HCT116 (cell line): ENCODE data around the gene N4BP3. TPM values are rescaled to one million over a fixed set of nuclear protein-coding genes. Genes with fewer than 3 reads are reported as not detected.

ENCODE experiments used
- ATAC-seq: fragments of 200-7000 bp; cut with Tn5 transposase; 2 replicates; pipeline ENCODE4 v1.9.1; 2020; ENCODE audit warnings: mild to moderate bottlenecking, moderate library complexity
- BruUV-seq: library from RNA; stranded (reverse); fragments of 400-500 nt; replicated peaks from 2 replicates; lab custom pipeline; 2021; lab: Mats Ljungman, UMichigan
- CTCF ChIA-PET: fragments of 300-600 bp; sonication (Branson Sonifier 250); formaldehyde crosslinking; loops from one replicate; lab custom pipeline; 2021; ENCODE audit warnings: antibody characterized with exemption; lab: Charles Lee
- POLR2A ChIA-PET: fragments of 300-600, 350-600 bp; sonication (Branson Sonifier 250); formaldehyde crosslinking; loops from one replicate; lab custom pipeline; 2021; ENCODE audit warnings: antibody characterized with exemption; lab: Charles Lee
- RAD21 ChIA-PET, 2 experiments: fragments of 300-600 bp; sonication (Branson Sonifier 250); formaldehyde crosslinking; loops; one replicate each; lab custom pipeline; 2023; ENCODE audit warnings: low total read pairs in 2 of 2; ENCODE audit not compliant: uncharacterized antibody in 2 of 2, unreplicated experiment in 2 of 2, low non-redundant PET in 1 of 2; lab: Charles Lee
- DNase-seq: peaks from one replicate; pipeline ENCODE4 v3.0.0-alpha.2; 2010; ENCODE audit warnings: low read depth, low spot score
- H2AFZ ChIP-seq: fragments of 200-600 bp; shearing (Covaris generic), sonication (generic); 2 replicates; pipeline ENCODE4 v1.6.1; 2017; ENCODE audit warnings: low read depth, mixed run types, mixed read lengths, antibody characterized with exemption, low read length; ENCODE audit not compliant: poor library complexity, severe bottlenecking
- H3K27ac ChIP-seq: 2 replicates; pipeline ENCODE4 v1.5.1; 2012; ENCODE audit warnings: low read depth, low read length
- H3K27me3 ChIP-seq: fragments of 200-600 bp; sonication (generic); 2 replicates; pipeline ENCODE4 v1.6.1; 2016; ENCODE audit warnings: mixed run types, low read length, mixed read lengths; ENCODE audit not compliant: insufficient read depth
- H3K36me3 ChIP-seq, 2 experiments: fragments of 200-500 bp in 1 of 2; fragments of 200-600 bp in 1 of 2; sonication (Bioruptor generic) in 1 of 2; sonication (generic) in 1 of 2; 2 replicates each; pipeline versions ENCODE4 v1.5.1 to v1.6.1; 2014 to 2016; ENCODE audit warnings: low read length in 2 of 2, inconsistent platforms in 1 of 2, mixed read lengths in 1 of 2, mixed run types in 1 of 2; ENCODE audit not compliant: insufficient read depth in 2 of 2, control insufficient read depth in 1 of 2
- H3K4me1 ChIP-seq, 2 experiments: fragments of 200-600 bp in 1 of 2; sonication (generic) in 1 of 2; 2 replicates each; pipeline versions ENCODE4 v1.5.1 to v1.6.1; 2012 to 2017; ENCODE audit warnings: low read length in 2 of 2, inconsistent platforms in 1 of 2, mild to moderate bottlenecking in 1 of 2, mixed read lengths in 1 of 2, mixed run types in 1 of 2, moderate library complexity in 1 of 2; ENCODE audit not compliant: insufficient read depth in 2 of 2, control insufficient read depth in 1 of 2
- H3K4me2 ChIP-seq: fragments of 200-600 bp; sonication (generic); 2 replicates; pipeline ENCODE4 v1.6.1; 2017; ENCODE audit warnings: mixed run types, low read length, mixed read lengths
- H3K4me3 ChIP-seq, 2 experiments: fragments of 200-600 bp in 1 of 2; sonication (generic) in 1 of 2; replicated peaks in 1 of 2; 2 replicates each; pipeline ENCODE4 v1.5.1; 2011 to 2016; ENCODE audit warnings: low read length in 2 of 2, control low read depth in 1 of 2, low read depth in 1 of 2, mild to moderate bottlenecking in 1 of 2, mixed read lengths in 1 of 2, mixed run types in 1 of 2
- H3K79me2 ChIP-seq: fragments of 200-600 bp; sonication (generic); 2 replicates; pipeline ENCODE4 v1.6.1; 2017; ENCODE audit warnings: mild to moderate bottlenecking, mixed run types, low read length, moderate library complexity, mixed read lengths; ENCODE audit not compliant: insufficient read depth
- H3K9ac ChIP-seq: fragments of 200-600 bp; sonication (generic); 2 replicates; pipeline ENCODE4 v1.6.1; 2016; ENCODE audit warnings: low read length, mixed read lengths
- H3K9me2 ChIP-seq: fragments of 200-600 bp; sonication (generic), shearing (Covaris generic); 2 replicates; pipeline ENCODE4 v1.6.1; 2017; ENCODE audit warnings: mixed run types, mild to moderate bottlenecking, moderate library complexity; ENCODE audit not compliant: insufficient read depth
- H3K9me3 ChIP-seq, 2 experiments: fragments of 200-500 bp in 1 of 2; fragments of 200-600 bp in 1 of 2; sonication (Bioruptor generic) in 1 of 2; sonication (generic) in 1 of 2; 2 replicates each; pipeline ENCODE4 v1.6.1; 2014 to 2017; ENCODE audit warnings: low read length in 2 of 2, mixed read lengths in 2 of 2, inconsistent platforms in 1 of 2, low read depth in 1 of 2, mild to moderate bottlenecking in 1 of 2, mixed run types in 1 of 2, moderate library complexity in 1 of 2; ENCODE audit not compliant: control insufficient read depth in 1 of 2, insufficient read depth in 1 of 2
- H4K20me1 ChIP-seq: fragments of 200-600 bp; sonication (generic), shearing (Covaris generic); 2 replicates; pipeline ENCODE4 v1.6.1; 2017; ENCODE audit warnings: mixed run types, mild to moderate bottlenecking, moderate library complexity; ENCODE audit not compliant: insufficient read depth
- ATF3 ChIP-seq: IDR thresholded peaks from 2 replicates; pipeline ENCODE4 v1.6.1; 2012
- CEBPB ChIP-seq: IDR thresholded peaks from 2 replicates; pipeline ENCODE4 v1.6.1; 2012; ENCODE audit warnings: low read depth
- EGR1 ChIP-seq: IDR thresholded peaks from 2 replicates; pipeline ENCODE4 v1.6.1; 2012; ENCODE audit warnings: low read depth
- ELF1 ChIP-seq: IDR thresholded peaks from 2 replicates; pipeline ENCODE4 v1.6.1; 2012; ENCODE audit warnings: low read depth, borderline replicate concordance
- EZH2 ChIP-seq: fragments of 200-600 bp; sonication (generic); IDR thresholded peaks from 2 replicates; pipeline ENCODE4 v1.6.1; 2017; ENCODE audit warnings: antibody characterized with exemption, mixed run types
- EZH2phosphoT487 ChIP-seq: fragments of 200-600 bp; IDR thresholded peaks from 2 replicates; pipeline ENCODE4 v1.6.1; 2018; ENCODE audit warnings: antibody characterized with exemption, borderline replicate concordance
- FOSL1 ChIP-seq: IDR thresholded peaks from 2 replicates; pipeline ENCODE4 v1.6.1; 2012; ENCODE audit warnings: low read depth
- POLR2AphosphoS5 ChIP-seq: IDR thresholded peaks from 2 replicates; pipeline ENCODE4 v1.6.1; 2011; ENCODE audit warnings: mild to moderate bottlenecking, low read depth, low read length, moderate library complexity
- SIN3A ChIP-seq: IDR thresholded peaks from 2 replicates; pipeline ENCODE4 v1.6.1; 2012; ENCODE audit warnings: low read depth
- YY1 ChIP-seq: IDR thresholded peaks from 2 replicates; pipeline ENCODE4 v1.6.1; 2011; ENCODE audit warnings: low read length, low read depth, moderate library complexity, mild to moderate bottlenecking; ENCODE audit not compliant: insufficient replicate concordance; ENCODE audit errors: extremely low read depth
- ZBTB33 ChIP-seq: IDR thresholded peaks from 2 replicates; pipeline ENCODE4 v1.6.1; 2011; ENCODE audit warnings: mild to moderate bottlenecking, low read length, moderate library complexity; ENCODE audit not compliant: insufficient replicate concordance; ENCODE audit errors: extremely low read depth
- ZNF274 ChIP-seq: fragments of 200-500 bp; sonication (Bioruptor generic); IDR thresholded peaks from 2 replicates; pipeline ENCODE4 v1.6.1; 2014; ENCODE audit warnings: mild to moderate bottlenecking, low read depth, low read length, inconsistent platforms
- intact Hi-C: fragments of 100-400 bp; cut with micrococcal nuclease; formaldehyde crosslinking; loops from 2 replicates; pipeline ENCODE4 v1.10.0; 2022
- total RNA-seq: library from RNA; stranded (reverse); gene quantifications from one replicate; pipeline ENCODE4 v1.2.1, GENCODE V29; 2021; ENCODE audit not compliant: unreplicated experiment

N4BP3 gene
- total RNA-seq, 1 experiment from 2014 or later, result 5.2 TPM

GRCh38 chr5:178160176-178160575 lies 46.8 kb downstream of the N4BP3 start:
- peaks cover 2 to 11% of the 10 kb centered on the region in 2 experiments; a peak in 3 of 4 replicates for H3K4me1 ChIP-seq
- no peak overlapping the region for H3K4me2 ChIP-seq
- H4K20me1 ChIP-seq, result no peaks in the 10 kb centered on the region
- ATAC-seq, result no peak
- POLR2A ChIA-PET, result no interaction called here
- H3K36me3 ChIP-seq, result no peaks in the 10 kb centered on the region
- H3K27ac ChIP-seq, result no peak overlapping the region
- RAD21 ChIA-PET, result no interaction called here
- no peak overlapping the region for H3K9ac ChIP-seq
- TF ChIP-seq ATF3, result no peak
- TF ChIP-seq, all 23 proteins: peak for 0
- H3K9me3 ChIP-seq, result no peaks in the 10 kb centered on the region
- no peaks in the 10 kb centered on the region for H3K27me3 ChIP-seq
- DNase-seq, result no peak
- BruUV-seq, result no TSS peak
- no peak overlapping the region for H2AFZ ChIP-seq
- H3K4me3 ChIP-seq, result no peak overlapping the region
- H3K79me2 ChIP-seq, result no peaks in the 10 kb centered on the region
- intact Hi-C loops, result no loop called here
- CTCF ChIA-PET, result no interaction called here
- H3K9me2 ChIP-seq, result no peaks in the 10 kb centered on the region

GRCh38 chr5:178162481-178162880 lies 49.1 kb downstream of the N4BP3 start:
- H3K4me3 ChIP-seq, result no peak overlapping the region
- no peaks in the 10 kb centered on the region for H3K36me3 ChIP-seq
- CTCF ChIA-PET, result interaction anchor here (2.9 kb wide), 1 partner anchor 87 kb away, joined by 19 read pairs; no protein-coding TSS in a partner anchor
- no TSS peak for BruUV-seq
- no peak overlapping the region for H2AFZ ChIP-seq
- H3K27me3 ChIP-seq, result no peaks in the 10 kb centered on the region
- no peaks in the 10 kb centered on the region for H3K9me3 ChIP-seq
- no peak for TF ChIP-seq EGR1
- TF ChIP-seq EZH2phosphoT487, result no peak
- TF ChIP-seq FOSL1, result no peak
- TF ChIP-seq ZBTB33, result no peak
- TF ChIP-seq CEBPB, result no peak
- no peak for TF ChIP-seq SIN3A
- TF ChIP-seq ELF1, result no peak
- TF ChIP-seq EZH2, result no peak
- TF ChIP-seq ZNF274, result no peak
- no peak for TF ChIP-seq POLR2AphosphoS5
- no peak for TF ChIP-seq YY1
- intact Hi-C loops, result no loop called here
- H3K4me1 ChIP-seq, result peaks cover 2 to 11% of the 10 kb centered on the region in 2 experiments; a peak in 3 of 4 replicates
- POLR2A ChIA-PET, result no interaction called here
- RAD21 ChIA-PET, result no interaction called here
- no peak overlapping the region for H3K9ac ChIP-seq
- no peaks in the 10 kb centered on the region for H4K20me1 ChIP-seq
- H3K27ac ChIP-seq, result no peak overlapping the region
- DNase-seq, result no peak
- no peak overlapping the region for H3K4me2 ChIP-seq
- no peaks in the 10 kb centered on the region for H3K79me2 ChIP-seq
- ATAC-seq, result no peak
- H3K9me2 ChIP-seq, result no peaks in the 10 kb centered on the region
